Effector CD4-positive, alpha-beta T cell (primary cell): ENCODE data around the gene ITGB5.
"Not testable (repeated sequence)": the region's sequence is repeated elsewhere in the genome, so short reads cannot be mapped to it uniquely, and the experiment has no call there.

ENCODE experiments used
- DNase-seq: peaks from one replicate; pipeline ENCODE4 v3.0.0-alpha.2; 2020

ITGB5 gene

GRCh38 chr3:124766113-124767095, 120.8 kb downstream of the ITGB5 start:
- no peak for DNase-seq

- DNase-seq = no peak
Observed at GRCh38 chr3:124765197-124765840, 121.8 kb downstream of the ITGB5 start.

GRCh38 chr3:124764746-124765145, 122.4 kb downstream of the ITGB5 start:
- no peak for DNase-seq

GRCh38 chr3:124763644-124764358, 123.4 kb downstream of the ITGB5 start:
- DNase-seq = no peak

GRCh38 chr3:124763206-124763605, 124.0 kb downstream of the ITGB5 start:
- no peak for DNase-seq

- DNase-seq = no peak
Observed at GRCh38 chr3:124762661-124763011, 124.5 kb downstream of the ITGB5 start.

GRCh38 chr3:124761935-124762660, 125.1 kb downstream of the ITGB5 start:
- no peak for DNase-seq

GRCh38 chr3:124761250-124761796, 125.8 kb downstream of the ITGB5 start:
- peak; percentile 70 for DNase-seq

- DNase-seq = no peak
Observed at GRCh38 chr3:124760601-124761000, 126.6 kb downstream of the ITGB5 start.

GRCh38 chr3:124759666-124760401, 127.3 kb downstream of the ITGB5 start:
- no peak for DNase-seq

- DNase-seq = no peak
Observed at GRCh38 chr3:124758851-124759635, 128.1 kb downstream of the ITGB5 start.

GRCh38 chr3:124757926-124758325, 129.2 kb downstream of the ITGB5 start:
- not testable (repeated sequence) for DNase-seq

GRCh38 chr3:124752051-124752450, 135.1 kb downstream of the ITGB5 start:
- DNase-seq = no peak

GRCh38 chr3:124751501-124751900, 135.7 kb downstream of the ITGB5 start:
- DNase-seq = no peak

GRCh38 chr3:124749877-124750276, 137.3 kb downstream of the ITGB5 start:
- DNase-seq = not testable (repeated sequence)

GRCh38 chr3:124748560-124749198, 138.5 kb downstream of the ITGB5 start:
- no peak for DNase-seq

GRCh38 chr3:124747111-124747981, 139.8 kb downstream of the ITGB5 start:
- no peak for DNase-seq

- no peak for DNase-seq
Observed at GRCh38 chr3:124745756-124746155, 141.4 kb downstream of the ITGB5 start.

- DNase-seq = no peak
Observed at GRCh38 chr3:124741027-124741426, 146.1 kb downstream of the ITGB5 start.
